Cardiac fibroblast (primary cell): ENCODE measurements around the gene NOS1AP.
A peak's percentile ranks its signal among the peaks of the same experiment; 100 is the strongest.

Experiments
- DNase-seq, 2 donors: peaks; one replicate each; pipeline versions ENCODE4 v3.0.0 to v3.0.0-alpha.2; 2010; ENCODE audit warnings: low read depth in 2 of 2
- H3K4me3 ChIP-seq, 2 donors: replicated peaks in 1 of 2; 1 replicate in 1 of 2; 2 replicates in 1 of 2; pipeline ENCODE4 v1.5.1; 2011; ENCODE audit warnings: low read depth in 2 of 2, low read length in 2 of 2, mild to moderate bottlenecking in 2 of 2, moderate library complexity in 1 of 2
- TF ChIP-seq, protein P1 (sequence below): IDR thresholded peaks from one replicate; pipeline ENCODE4 v1.5.1; 2011; ENCODE audit warnings: low read depth, mild to moderate bottlenecking, low read length, inconsistent platforms

The NOS1AP gene

DNA sequence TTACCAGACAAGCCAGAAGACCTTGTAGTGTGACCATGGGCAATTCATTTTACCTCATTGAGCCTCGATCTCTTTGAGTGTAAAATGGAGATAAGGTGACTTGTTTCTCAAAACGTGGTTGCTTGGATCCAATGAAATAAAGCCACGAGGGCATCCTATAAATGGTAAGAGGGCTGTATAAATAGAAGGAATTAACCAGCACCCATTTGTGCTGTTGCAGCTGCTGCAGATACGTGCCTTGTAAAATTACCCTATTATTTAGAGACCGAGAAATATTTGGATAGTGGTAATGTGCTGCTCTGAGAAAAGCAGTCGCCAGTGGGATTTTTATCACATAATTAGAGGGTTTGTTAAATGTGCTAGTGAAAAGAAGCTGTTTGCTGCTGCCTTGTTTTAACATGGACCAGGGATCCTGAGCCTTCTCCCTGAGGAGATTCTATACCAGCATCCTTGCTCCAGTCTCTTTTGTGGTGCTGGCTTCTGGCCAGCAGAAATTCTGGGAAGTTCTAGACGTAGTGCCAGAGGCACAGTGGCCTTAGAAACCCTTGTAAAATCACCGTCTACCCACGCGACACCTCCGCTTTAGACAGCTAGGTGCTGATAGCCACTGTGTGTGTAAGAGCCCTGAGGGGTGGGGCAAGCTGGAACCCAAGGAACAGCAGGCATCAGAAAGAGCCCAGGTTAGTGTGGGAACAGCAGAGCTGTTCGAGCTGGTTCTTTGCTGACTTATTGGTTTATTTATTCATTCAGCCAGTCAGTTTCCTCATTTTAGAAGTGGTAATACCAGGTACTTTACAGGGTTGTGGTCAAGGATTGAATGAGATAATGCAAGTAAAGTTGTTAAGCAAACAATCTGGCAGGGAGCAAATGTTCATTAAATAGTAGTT lies 137.5 kb downstream of the NOS1AP start:
- DNase-seq = peak in 1 of 2 donors; percentile 31
- TF ChIP-seq, protein P1, sequence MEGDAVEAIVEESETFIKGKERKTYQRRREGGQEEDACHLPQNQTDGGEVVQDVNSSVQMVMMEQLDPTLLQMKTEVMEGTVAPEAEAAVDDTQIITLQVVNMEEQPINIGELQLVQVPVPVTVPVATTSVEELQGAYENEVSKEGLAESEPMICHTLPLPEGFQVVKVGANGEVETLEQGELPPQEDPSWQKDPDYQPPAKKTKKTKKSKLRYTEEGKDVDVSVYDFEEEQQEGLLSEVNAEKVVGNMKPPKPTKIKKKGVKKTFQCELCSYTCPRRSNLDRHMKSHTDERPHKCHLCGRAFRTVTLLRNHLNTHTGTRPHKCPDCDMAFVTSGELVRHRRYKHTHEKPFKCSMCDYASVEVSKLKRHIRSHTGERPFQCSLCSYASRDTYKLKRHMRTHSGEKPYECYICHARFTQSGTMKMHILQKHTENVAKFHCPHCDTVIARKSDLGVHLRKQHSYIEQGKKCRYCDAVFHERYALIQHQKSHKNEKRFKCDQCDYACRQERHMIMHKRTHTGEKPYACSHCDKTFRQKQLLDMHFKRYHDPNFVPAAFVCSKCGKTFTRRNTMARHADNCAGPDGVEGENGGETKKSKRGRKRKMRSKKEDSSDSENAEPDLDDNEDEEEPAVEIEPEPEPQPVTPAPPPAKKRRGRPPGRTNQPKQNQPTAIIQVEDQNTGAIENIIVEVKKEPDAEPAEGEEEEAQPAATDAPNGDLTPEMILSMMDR = no peak
- H3K4me3 ChIP-seq = no peak overlapping the region

DNA sequence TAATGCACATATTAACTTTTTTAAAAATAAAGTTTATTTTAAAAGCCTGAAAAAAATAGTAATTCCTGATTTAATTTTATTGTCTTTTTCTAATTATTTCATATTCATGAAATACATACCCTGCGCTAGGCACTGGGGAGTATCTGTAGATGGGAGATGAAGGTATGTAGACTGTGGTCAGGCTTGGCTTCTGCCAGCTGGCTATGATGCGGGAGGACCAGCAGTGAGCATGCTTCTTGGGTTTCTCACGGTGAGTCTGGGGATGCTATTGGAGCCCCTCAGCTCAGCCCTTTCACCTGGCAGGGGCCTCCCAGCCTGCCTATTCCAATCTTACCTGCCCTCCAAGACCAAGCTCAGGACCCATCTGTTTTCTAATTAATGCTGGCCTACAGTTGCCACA lies 138.4 kb downstream of the NOS1AP start:
- no peak overlapping the region for H3K4me3 ChIP-seq
- no peak for DNase-seq
- TF ChIP-seq, protein P1 = no peak

DNA sequence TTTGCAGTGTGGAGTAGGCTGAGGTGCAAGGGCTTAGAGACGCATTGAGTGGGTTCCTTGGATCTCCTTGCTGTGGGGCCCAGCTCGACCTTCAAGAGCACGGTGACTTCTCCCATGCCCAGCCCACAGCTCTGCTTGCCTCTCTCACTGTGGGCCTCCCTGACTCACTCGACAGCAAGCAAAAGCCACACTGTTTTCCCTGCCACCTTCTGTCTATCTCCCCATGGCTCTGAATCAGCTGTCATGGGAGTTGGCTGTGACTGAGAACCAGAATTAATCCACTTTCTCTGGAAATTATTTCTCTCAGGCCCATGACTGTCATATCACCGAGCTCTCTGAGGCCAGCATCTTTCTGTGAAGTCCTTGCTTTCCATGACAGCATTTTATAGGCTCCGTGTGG lies 140.7 kb downstream of the NOS1AP start:
- no peak overlapping the region for H3K4me3 ChIP-seq
- DNase-seq = no peak
- TF ChIP-seq, protein P1 = no peak

DNA sequence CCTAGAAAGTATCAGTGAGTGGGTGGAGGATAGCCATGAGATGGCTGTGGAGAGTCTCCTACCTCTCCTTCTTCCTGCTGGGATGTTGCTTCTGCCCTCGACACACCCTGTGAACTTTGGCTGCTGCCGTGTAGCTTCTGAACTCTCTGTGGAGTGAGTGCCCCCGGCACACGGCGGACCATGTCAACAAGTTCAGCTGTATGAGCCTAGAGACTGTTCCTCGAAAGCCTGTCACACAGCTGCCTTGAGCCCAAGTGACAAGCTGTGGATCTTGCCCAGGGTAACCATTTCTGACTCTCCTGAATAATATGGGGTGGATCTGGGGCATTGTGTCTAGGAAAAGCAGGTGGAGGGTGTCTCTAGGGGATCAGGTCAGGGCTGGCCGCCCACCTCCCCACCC lies 143.2 kb downstream of the NOS1AP start:
- DNase-seq = no peak
- TF ChIP-seq, protein P1 = no peak

DNA sequence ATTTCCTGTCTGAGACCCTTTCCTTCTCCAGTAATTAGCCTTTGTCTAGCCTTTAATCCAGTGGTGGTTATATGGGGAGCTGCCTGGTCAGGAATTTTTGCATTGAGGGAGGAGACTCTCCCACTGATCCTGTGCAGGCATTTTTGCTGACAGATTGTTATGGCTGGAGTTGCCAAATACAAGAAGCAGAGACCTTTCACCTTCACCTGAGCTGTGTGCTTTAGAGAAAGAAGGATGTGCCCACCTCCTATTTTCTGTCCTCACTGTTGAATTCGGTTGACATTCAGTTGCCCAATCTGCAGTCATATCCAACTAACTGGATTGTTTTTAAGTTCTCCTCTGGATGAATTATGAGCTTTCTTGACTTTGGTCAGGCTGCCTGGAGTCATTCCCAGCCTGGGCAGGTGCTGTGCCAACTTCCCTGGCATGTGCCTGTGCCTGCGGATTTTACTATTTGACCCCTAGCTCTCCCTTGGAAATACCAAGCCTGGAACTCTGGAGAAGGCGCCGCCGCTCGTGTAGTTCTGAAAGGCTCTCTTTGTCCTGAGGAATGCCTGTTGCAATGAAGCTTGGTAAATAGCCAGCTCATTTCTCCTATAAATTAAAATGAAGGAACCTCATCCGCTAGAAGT lies 143.9 kb downstream of the NOS1AP start:
- H3K4me3 ChIP-seq = no peak overlapping the region
- peak in 1 of 2 donors; percentile 81 for DNase-seq
- TF ChIP-seq, protein P1 = no peak

More for the DNA sequence above, 143.2 kb downstream of the NOS1AP start:
- no peak overlapping the region for H3K4me3 ChIP-seq

DNA sequence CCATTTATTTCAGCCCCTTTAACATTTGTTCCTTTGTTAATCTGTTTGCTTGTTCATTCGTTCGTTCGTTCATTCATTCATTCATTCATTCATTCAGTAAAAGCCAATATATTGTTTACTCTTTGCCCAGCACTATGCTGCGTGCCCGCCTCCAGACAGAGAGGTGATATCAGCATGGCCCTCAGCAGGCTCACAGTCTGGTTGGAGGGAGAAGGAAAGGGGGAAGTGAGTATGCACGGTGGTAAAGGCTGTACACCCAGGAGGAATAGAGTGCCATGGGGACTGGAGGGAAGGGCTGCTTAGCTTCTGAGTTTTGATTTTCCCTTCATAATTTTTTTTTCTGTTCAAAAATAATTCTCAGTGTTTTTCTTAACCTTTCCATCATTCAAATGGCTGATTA lies 144.7 kb downstream of the NOS1AP start:
- TF ChIP-seq, protein P1 = no peak
- no peak overlapping the region for H3K4me3 ChIP-seq
- no peak for DNase-seq
